Measurements from ENCODE around the gene NPAP1.
"Not testable (repeated sequence)": the region's sequence is repeated elsewhere in the genome, so short reads cannot be mapped to it uniquely, and the experiment has no call there.

NPAP1 gene

GRCh38 chr15:24675332-24676144 lies at the start of gene NPAP1:
Gene NPAP1, plus strand, starts transcription at chr15:24675775. Its CDS starts 93 bp downstream, at chr15:24675868.
- no peak for DNase-seq

GRCh38 chr15:24627443-24627842 lies 48.1 kb upstream of the NPAP1 start:
- no peak for DNase-seq

- DNase-seq: no peak
These were observed 42.5 kb upstream of the NPAP1 start for GRCh38 chr15:24633082-24633481.

- DNase-seq: not testable (repeated sequence)
These were observed 36.2 kb upstream of the NPAP1 start for GRCh38 chr15:24639412-24639811.

GRCh38 chr15:24645627-24646026 lies 29.9 kb upstream of the NPAP1 start:
- no peak for DNase-seq

GRCh38 chr15:24659622-24660021 lies 16.0 kb upstream of the NPAP1 start:
- no peak for DNase-seq

- no peak for DNase-seq
These were observed 12.6 kb upstream of the NPAP1 start for GRCh38 chr15:24662991-24663390.

GRCh38 chr15:24676431-24676830 lies 856 bp downstream of the NPAP1 start:
- no peak for DNase-seq

GRCh38 chr15:24678485-24678884 lies 2.9 kb downstream of the NPAP1 start:
- DNase-seq: no peak

- DNase-seq: no peak
These were observed 6.4 kb downstream of the NPAP1 start for GRCh38 chr15:24682002-24682401.

- not testable (repeated sequence) for DNase-seq
These were observed 7.3 kb downstream of the NPAP1 start for GRCh38 chr15:24682905-24683304.

GRCh38 chr15:24683736-24684135 lies 8.2 kb downstream of the NPAP1 start:
- no peak for DNase-seq

- DNase-seq: no peak
These were observed 8.7 kb downstream of the NPAP1 start for GRCh38 chr15:24684313-24684712.

- DNase-seq: no peak
These were observed 20.6 kb downstream of the NPAP1 start for GRCh38 chr15:24696201-24696600.

- DNase-seq: no peak
These were observed 21.3 kb downstream of the NPAP1 start for GRCh38 chr15:24696842-24697241.

- DNase-seq: no peak
These were observed 42.9 kb downstream of the NPAP1 start for GRCh38 chr15:24718289-24719082.

GRCh38 chr15:24729760-24730159 lies 54.2 kb downstream of the NPAP1 start:
- no peak for DNase-seq

Data from activated CD4-positive, CD25-positive, alpha-beta regulatory T cell treated with anti-CD3 and anti-CD28 coated beads, Interleukin-2, amount 50 U/mL, for 72 hours (primary cell).